ENCODE measurements around the gene GLYR1. TPM values are rescaled to one million over a fixed set of nuclear protein-coding genes. Genes with fewer than 3 reads are reported as not detected.

The GLYR1 gene
- total and polyA plus RNA-seq, 2 of the 4 experiments (the other 2 are of a cell fraction), result 26.0 to 54.2 TPM

GRCh38 chr16:4776141-4776705, 70.9 kb downstream of the GLYR1 start:
- H3K9ac ChIP-seq (ENCODE audit: low read depth, low read length), result no peak overlapping the region
- no peak overlapping the region for H2AFZ ChIP-seq (replicated peaks; ENCODE audit: low read length, poor library complexity)
- H2AK9ac ChIP-seq (replicated peaks; ENCODE audit: low read depth, low read length, poor library complexity), result no peak overlapping the region
- no peak overlapping the region for H3K14ac ChIP-seq (replicated peaks; ENCODE audit: low read depth, low read length)
- ATAC-seq (ENCODE audit: low read depth) (no peak), DNase-seq (no peak)
- H2BK5ac ChIP-seq (ENCODE audit: low read depth, low read length, poor library complexity, severe bottlenecking), result no peak overlapping the region
- no peak overlapping the region for H3K18ac ChIP-seq (ENCODE audit: low read depth, low read length)
- no peaks in the 10 kb centered on the region for H3K4me1 ChIP-seq (ENCODE audit: control insufficient read depth, insufficient read depth, low read length)
- H4K20me1 ChIP-seq (ENCODE audit: insufficient read depth, low read length), result no peaks in the 10 kb centered on the region
- no peak overlapping the region for H3K4me3 ChIP-seq (ENCODE audit: insufficient read depth, low read depth, low read length)
- no peak overlapping the region for H2AK5ac ChIP-seq (ENCODE audit: low read depth, low read length)
- H3K36me3 ChIP-seq (ENCODE audit: control insufficient read depth, insufficient read depth, low read length), result no peaks in the 10 kb centered on the region
- H3K56ac ChIP-seq (ENCODE audit: extremely low read depth, insufficient read depth, low read length), result no peak overlapping the region
- H3K27me3 ChIP-seq (ENCODE audit: control insufficient read depth, insufficient read depth, low read length), result 0 out of 2 replicates have a peak, but pooled peaks cover 2% of the 10 kb centered on the region
- POLR2A ChIA-PET (ENCODE audit: unreplicated experiment), result no interaction called here
- no peak overlapping the region for H4K91ac ChIP-seq (ENCODE audit: insufficient read depth, low read depth, low read length)
- no peak overlapping the region for H4K8ac ChIP-seq (ENCODE audit: low read depth in 2 of 2, low read length in 2 of 2)
- no peaks in the 10 kb centered on the region for H3K9me3 ChIP-seq (ENCODE audit: control insufficient read depth, insufficient read depth, low read length)
- no peak overlapping the region for H2BK20ac ChIP-seq (ENCODE audit: low read depth, low read length)
- no peak overlapping the region for H3K4ac ChIP-seq (ENCODE audit: low read depth, low read length)
- H2BK15ac ChIP-seq (ENCODE audit: low read depth, low read length), result no peak overlapping the region
- CTCF ChIA-PET, result no interaction called here
- H3K79me1 ChIP-seq (ENCODE audit: low read depth in 1 of 2, low read length in 2 of 2), result no peaks in the 10 kb centered on the region
- no peak overlapping the region for H4K5ac ChIP-seq (ENCODE audit: low read depth, low read length)
- intact Hi-C loops (cut with micrococcal nuclease), result no loop called here
- no peak overlapping the region for H2BK120ac ChIP-seq (ENCODE audit: low read depth, low read length)
- no TSS peak for BruUV-seq (replicated peaks)
- H3K4me2 ChIP-seq (ENCODE audit: low read depth, low read length), result no peak overlapping the region
- dilution Hi-C loops (cut with HindIII; ENCODE audit: low sequenced_read_pairs, unreplicated experiment), result no loop called here
- no CpG with 5 or more reads among the region's 2 CpGs for WGBS, 2 experiments (ENCODE audit: extremely low coverage in 2 of 2, insufficient read length in 1 of 2)
- no peak overlapping the region for H3K27ac ChIP-seq (ENCODE audit: insufficient read depth, low read length)
- no peak for TF ChIP-seq MAFK (IDR thresholded peaks at IDR 0.05; ENCODE audit: low read depth, low read length)
- TF ChIP-seq NFE2L2 (IDR thresholded peaks at IDR 0.05; ENCODE audit: low read depth, low read length), result no peak
- no peak for TF ChIP-seq MXI1 (IDR thresholded peaks at IDR 0.05; ENCODE audit: borderline replicate concordance, low read depth, low read length)
- no peak for TF ChIP-seq CHD1 (IDR thresholded peaks at IDR 0.05; ENCODE audit: low read depth, low read length)
- no peak for TF ChIP-seq FOS (IDR thresholded peaks at IDR 0.05; ENCODE audit: low read depth, low read length)
- no peak for TF ChIP-seq RFX5 (IDR thresholded peaks at IDR 0.05; ENCODE audit: low read depth, low read length)
- no peak for TF ChIP-seq CEBPB (IDR thresholded peaks at IDR 0.05; ENCODE audit: low read depth, low read length)
- TF ChIP-seq POLR2A (IDR thresholded peaks at IDR 0.05; ENCODE audit: low read depth, low read length), result no peak
- TF ChIP-seq ELK1 (IDR thresholded peaks at IDR 0.05; ENCODE audit: borderline replicate concordance, low read depth, low read length), result no peak
- no peak for TF ChIP-seq RCOR1 (IDR thresholded peaks at IDR 0.05; ENCODE audit: insufficient replicate concordance, low read length)
- no peak for TF ChIP-seq BHLHE40 (IDR thresholded peaks at IDR 0.05; ENCODE audit: low read depth, low read length)
- no peak for TF ChIP-seq CTCF (conservative IDR thresholded peaks at IDR 0.05; ENCODE audit: low read depth, low read length)
- no peak for TF ChIP-seq RAD21 (IDR thresholded peaks at IDR 0.05; ENCODE audit: low read length)
- no peak for TF ChIP-seq MAZ (IDR thresholded peaks at IDR 0.05; ENCODE audit: borderline replicate concordance, low read depth, low read length)
- TF ChIP-seq USF2 (IDR thresholded peaks at IDR 0.05; ENCODE audit: low read depth, low read length), result no peak
- no peak for TF ChIP-seq SMC3 (IDR thresholded peaks at IDR 0.05; ENCODE audit: low read depth, low read length)
- no peak overlapping the region for H3K23ac ChIP-seq (ENCODE audit: low read depth, low read length)
- in situ Hi-C loops (cut with MboI; ENCODE audit: low sequenced_read_pairs), result no loop called here
- no peaks in the 10 kb centered on the region for H3K9me1 ChIP-seq (ENCODE audit: insufficient read depth, low read length)
